Subcutaneous adipose tissue (tissue), 4 donors: Measurements from ENCODE around the gene TEX51. TPM values are rescaled to one million over a fixed set of nuclear protein-coding genes. Genes with fewer than 3 reads are reported as not detected.

Experiments
- CTCF ChIP-seq: fragments of 450-650 bp; IDR thresholded peaks from one replicate; pipeline ENCODE4 v1.5.1; 2016; ENCODE audit warnings: low read depth, mild to moderate bottlenecking, control low read depth, antibody characterized with exemption, moderate library complexity
- total RNA-seq, 4 donors: library from RNA; depleted of rRNA; stranded (reverse); fragments of >200 nt; gene quantifications; one replicate each; pipeline ENCODE4 v1.1.0, GENCODE V29; 2016

TEX51 gene
- total RNA-seq, 4 donors from 2014 or later, result not detected

- TF ChIP-seq CTCF, result no peak
Observed at GRCh38 chr2:126888046-126888445, 10.6 kb upstream of the TEX51 start.

GRCh38 chr2:126889071-126889470 lies 9.6 kb upstream of the TEX51 start:
- no peak for TF ChIP-seq CTCF

GRCh38 chr2:126889496-126890135 lies 9.1 kb upstream of the TEX51 start:
- TF ChIP-seq CTCF, result no peak

GRCh38 chr2:126890136-126890510 lies 8.6 kb upstream of the TEX51 start:
- no peak for TF ChIP-seq CTCF

GRCh38 chr2:126890551-126891450 lies 7.9 kb upstream of the TEX51 start:
- TF ChIP-seq CTCF, result no peak

GRCh38 chr2:126891681-126892500 lies 6.8 kb upstream of the TEX51 start:
- no peak for TF ChIP-seq CTCF

- no peak for TF ChIP-seq CTCF
Observed at GRCh38 chr2:126893153-126893552, 5.5 kb upstream of the TEX51 start.
